HG03439 (cell line): Measurements from ENCODE around the gene RWDD4.

Experiments used
- ATAC-seq: cut with Tn5 transposase; IDR thresholded peaks from one replicate; pipeline ENCODE4 v1.9.1; 2021; ENCODE audit warnings: mild to moderate bottlenecking, moderate library complexity; ENCODE audit not compliant: unreplicated experiment

RWDD4 gene

GRCh38 chr4:183601381-183601780 is 57.6 kb downstream of the RWDD4 start:
- no peak for ATAC-seq

GRCh38 chr4:183600189-183600685 is 58.7 kb downstream of the RWDD4 start:
- no peak for ATAC-seq

GRCh38 chr4:183599690-183600089 is 59.3 kb downstream of the RWDD4 start:
- no peak for ATAC-seq

GRCh38 chr4:183599284-183599683 is 59.7 kb downstream of the RWDD4 start:
- ATAC-seq: no peak

GRCh38 chr4:183596067-183596757 is 62.8 kb downstream of the RWDD4 start:
- ATAC-seq: no peak

- ATAC-seq: no peak
Observed at GRCh38 chr4:183594823-183595222, 64.2 kb downstream of the RWDD4 start.

GRCh38 chr4:183591301-183591700 is 67.7 kb downstream of the RWDD4 start:
- no peak for ATAC-seq
